WTC11 (cell line): ENCODE data around the gene RAB3B. TPM values are rescaled to one million over a fixed set of nuclear protein-coding genes. Genes with fewer than 3 reads are reported as not detected.
A peak's percentile ranks its signal among the peaks of the same experiment; 100 is the strongest.
"Not testable (repeated sequence)": the region's sequence is repeated elsewhere in the genome, so short reads cannot be mapped to it uniquely, and the experiment has no call there.

ENCODE experiments used
- ATAC-seq: fragments of 200-7000 bp; cut with Tn5 transposase; 2 replicates; pipeline ENCODE4 v1.10.0; 2021; ENCODE audit warnings: mild to moderate bottlenecking, moderate library complexity
- CTCF ChIA-PET: fragments of 300-600 bp; sonication (Branson Sonifier 250); formaldehyde crosslinking; loops from one replicate; lab custom pipeline; 2021; ENCODE audit warnings: antibody characterized with exemption; lab: Charles Lee
- POLR2A ChIA-PET: fragments of 350-600 bp; sonication (Branson Sonifier 250); formaldehyde crosslinking; loops from one replicate; lab custom pipeline; 2021; ENCODE audit warnings: antibody characterized with exemption; lab: Charles Lee
- DNase-seq: peaks from one replicate; pipeline ENCODE4 v3.0.0; 2021; ENCODE audit warnings: low spot score
- H3K27ac Mint-ChIP-seq: 2 replicates; pipeline ENCODE4 v1.8.0; 2021; ENCODE audit warnings: mixed read lengths
- H3K27me3 Mint-ChIP-seq: 2 replicates; pipeline ENCODE4 v1.8.0; 2021; ENCODE audit warnings: low read depth, mild to moderate bottlenecking, moderate library complexity, mixed read lengths
- H3K36me3 Mint-ChIP-seq: 2 replicates; pipeline ENCODE4 v1.8.0; 2021; ENCODE audit warnings: mixed read lengths
- H3K4me1 Mint-ChIP-seq: 2 replicates; pipeline ENCODE4 v1.8.0; 2022; ENCODE audit warnings: mixed read lengths
- H3K4me3 Mint-ChIP-seq: 2 replicates; pipeline ENCODE4 v1.8.0; 2021; ENCODE audit warnings: mild to moderate bottlenecking, moderate library complexity, mixed read lengths
- H3K9me3 Mint-ChIP-seq: 2 replicates; pipeline ENCODE4 v1.8.0; 2021; ENCODE audit warnings: mixed read lengths
- CREB1 ChIP-seq: sonication (generic); formaldehyde crosslinking; IDR thresholded peaks from 2 replicates; pipeline ENCODE4 v1.8.0; 2023; ENCODE audit warnings: mild to moderate bottlenecking, missing genetic modification reagents
- ELF4 ChIP-seq: sonication (generic); formaldehyde crosslinking; IDR thresholded peaks from 2 replicates; pipeline ENCODE4 v1.8.1; 2022; ENCODE audit warnings: low read depth, mild to moderate bottlenecking, moderate library complexity, missing genetic modification reagents
- EMX1 ChIP-seq: fragments of 250-450 bp; sonication (Bioruptor Pico); IDR thresholded peaks from 2 replicates; pipeline ENCODE4 v1.8.0; 2021; ENCODE audit warnings: mild to moderate bottlenecking
- ESRRA ChIP-seq: sonication (generic); formaldehyde crosslinking; IDR thresholded peaks from 2 replicates; pipeline ENCODE4 v1.8.1; 2022; ENCODE audit warnings: mild to moderate bottlenecking, missing genetic modification reagents, borderline replicate concordance
- ETV6 ChIP-seq: sonication (generic); formaldehyde crosslinking; IDR thresholded peaks from 2 replicates; pipeline ENCODE4 v1.8.1; 2022; ENCODE audit warnings: mild to moderate bottlenecking, missing genetic modification reagents
- FOXK1 ChIP-seq: sonication (generic); formaldehyde crosslinking; IDR thresholded peaks from 2 replicates; pipeline ENCODE4 v1.8.0; 2022; ENCODE audit warnings: mild to moderate bottlenecking, moderate library complexity, missing genetic modification reagents
- FOXP1 ChIP-seq: sonication (generic); formaldehyde crosslinking; IDR thresholded peaks from 2 replicates; pipeline ENCODE4 v1.8.0; 2022; ENCODE audit warnings: missing genetic modification reagents, mild to moderate bottlenecking, moderate library complexity, borderline replicate concordance
- MXD4 ChIP-seq: fragments of 250-450 bp; sonication (Bioruptor Pico); IDR thresholded peaks from 2 replicates; pipeline ENCODE4 v1.8.0; 2021; ENCODE audit warnings: mild to moderate bottlenecking, moderate library complexity, borderline replicate concordance
- NFE2L1 ChIP-seq: sonication (generic); formaldehyde crosslinking; IDR thresholded peaks from 2 replicates; pipeline ENCODE4 v1.8.1; 2023; ENCODE audit warnings: missing genetic modification reagents
- NR1H2 ChIP-seq: sonication (generic); formaldehyde crosslinking; IDR thresholded peaks from 2 replicates; pipeline ENCODE4 v1.9.0; 2021; ENCODE audit warnings: mild to moderate bottlenecking, moderate library complexity, missing genetic modification reagents
- SMAD4 ChIP-seq: sonication (generic); formaldehyde crosslinking; IDR thresholded peaks from 2 replicates; pipeline ENCODE4 v1.8.0; 2022; ENCODE audit warnings: mild to moderate bottlenecking, missing genetic modification reagents
- TEAD1 ChIP-seq: sonication (generic); formaldehyde crosslinking; IDR thresholded peaks from 2 replicates; pipeline ENCODE4 v1.8.0; 2022; ENCODE audit warnings: mild to moderate bottlenecking, missing genetic modification reagents
- ZNF121 ChIP-seq: sonication (generic); formaldehyde crosslinking; IDR thresholded peaks from 2 replicates; pipeline ENCODE4 v1.8.0; 2023; ENCODE audit warnings: missing genetic modification reagents
- ZNF219 ChIP-seq: sonication (generic); formaldehyde crosslinking; IDR thresholded peaks from 2 replicates; pipeline ENCODE4 v1.8.0; 2023; ENCODE audit warnings: missing genetic modification reagents, mild to moderate bottlenecking, borderline replicate concordance
- ZNF416 ChIP-seq: fragments of 250-450 bp; sonication (Bioruptor Pico); IDR thresholded peaks from 2 replicates; pipeline ENCODE4 v1.9.0; 2021; ENCODE audit warnings: mild to moderate bottlenecking, inconsistent platforms
- ZNF671 ChIP-seq: fragments of 250-450 bp; sonication (Bioruptor Pico); IDR thresholded peaks from 2 replicates; pipeline ENCODE4 v1.8.0; 2021; ENCODE audit warnings: mild to moderate bottlenecking
- total RNA-seq: library from RNA; stranded (reverse); gene quantifications from 3 replicates; pipeline ENCODE4 v1.2.3, GENCODE V29; 2021
- TF ChIP-seq, protein P1 (sequence below): fragments of 250-450 bp; sonication (Bioruptor Pico); IDR thresholded peaks from 2 replicates; pipeline ENCODE4 v2.1.2; 2022; ENCODE audit warnings: mild to moderate bottlenecking, moderate library complexity
- TF ChIP-seq, protein P2 (sequence below): sonication (generic); formaldehyde crosslinking; IDR thresholded peaks from 2 replicates; pipeline ENCODE4 v1.8.1; 2023; ENCODE audit warnings: mild to moderate bottlenecking, missing genetic modification reagents, moderate library complexity
- TF ChIP-seq, protein P3 (sequence below): fragments of 250-450 bp; sonication (Bioruptor Pico); IDR thresholded peaks from 2 replicates; pipeline ENCODE4 v1.8.0; 2021; ENCODE audit warnings: mild to moderate bottlenecking
- TF ChIP-seq, protein P4 (sequence below): sonication (generic); formaldehyde crosslinking; IDR thresholded peaks from 2 replicates; pipeline ENCODE4 v1.8.1; 2023; ENCODE audit warnings: mild to moderate bottlenecking, missing genetic modification reagents
- TF ChIP-seq, protein P5 (sequence below): sonication (generic); formaldehyde crosslinking; IDR thresholded peaks from 2 replicates; pipeline ENCODE4 v1.8.0; 2022; ENCODE audit warnings: mild to moderate bottlenecking, missing genetic modification reagents

The RAB3B gene
- total RNA-seq, 1 experiment from 2014 or later = 36.9 TPM

DNA sequence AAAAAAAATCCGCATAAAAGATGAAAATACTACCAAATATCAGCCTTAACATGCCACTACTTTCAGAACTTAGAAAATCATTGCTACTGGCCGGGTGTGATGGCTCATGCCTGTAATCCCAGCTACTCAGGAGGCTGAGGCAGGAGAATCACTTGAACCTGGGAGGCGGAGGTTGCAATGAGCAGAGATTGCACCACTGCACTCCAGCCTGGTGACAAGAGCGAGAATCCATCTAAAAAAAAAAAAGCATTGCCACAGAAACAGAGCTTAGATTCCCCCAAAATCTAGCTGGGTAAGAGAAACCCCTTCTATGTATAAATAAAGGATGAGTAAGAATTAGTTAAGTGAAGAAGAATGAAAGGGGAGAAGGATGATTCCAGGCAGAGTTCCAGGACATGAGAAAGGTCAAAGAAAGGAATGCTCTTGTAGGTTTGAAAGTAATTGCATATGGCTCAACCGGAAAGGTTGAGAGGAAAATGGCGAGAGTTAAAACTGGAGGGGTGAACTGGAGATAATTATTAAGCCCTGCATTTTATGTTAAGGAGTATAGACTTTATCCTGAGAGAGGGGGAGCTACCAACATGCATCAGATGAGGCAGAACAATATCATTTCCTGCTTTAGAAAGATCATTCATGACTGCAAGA lies 92.3 kb downstream of the RAB3B start:
- H3K9me3 Mint-ChIP-seq = no peaks in the 10 kb centered on the region
- H3K27ac Mint-ChIP-seq = no peak overlapping the region
- ChIA-PET CTCF (interaction anchor here (0.8 to 2.7 kb wide), 5 partner anchors 9 to 104 kb away, joined by 3 to 26 read pairs (median 11); no protein-coding TSS in a partner anchor), POLR2A (no interaction called here)
- TF ChIP-seq, protein P1, sequence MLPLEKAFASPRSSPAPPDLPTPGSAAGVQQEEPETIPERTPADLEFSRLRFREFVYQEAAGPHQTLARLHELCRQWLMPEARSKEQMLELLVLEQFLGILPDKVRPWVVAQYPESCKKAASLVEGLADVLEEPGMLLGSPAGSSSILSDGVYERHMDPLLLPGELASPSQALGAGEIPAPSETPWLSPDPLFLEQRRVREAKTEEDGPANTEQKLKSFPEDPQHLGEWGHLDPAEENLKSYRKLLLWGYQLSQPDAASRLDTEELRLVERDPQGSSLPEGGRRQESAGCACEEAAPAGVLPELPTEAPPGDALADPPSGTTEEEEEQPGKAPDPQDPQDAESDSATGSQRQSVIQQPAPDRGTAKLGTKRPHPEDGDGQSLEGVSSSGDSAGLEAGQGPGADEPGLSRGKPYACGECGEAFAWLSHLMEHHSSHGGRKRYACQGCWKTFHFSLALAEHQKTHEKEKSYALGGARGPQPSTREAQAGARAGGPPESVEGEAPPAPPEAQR (CRISPR knock-in tag) = no peak
- TF ChIP-seq CREB1 (CRISPR knock-in tag) (no peak), ZNF671 (CRISPR knock-in tag) (no peak), FOXK1 (CRISPR knock-in tag) (no peak), ETV6 (CRISPR knock-in tag) (no peak), NFE2L1 (CRISPR knock-in tag) (no peak), ZNF219 (CRISPR knock-in tag) (no peak), ZNF416 (no peak)
- TF ChIP-seq, protein P2, sequence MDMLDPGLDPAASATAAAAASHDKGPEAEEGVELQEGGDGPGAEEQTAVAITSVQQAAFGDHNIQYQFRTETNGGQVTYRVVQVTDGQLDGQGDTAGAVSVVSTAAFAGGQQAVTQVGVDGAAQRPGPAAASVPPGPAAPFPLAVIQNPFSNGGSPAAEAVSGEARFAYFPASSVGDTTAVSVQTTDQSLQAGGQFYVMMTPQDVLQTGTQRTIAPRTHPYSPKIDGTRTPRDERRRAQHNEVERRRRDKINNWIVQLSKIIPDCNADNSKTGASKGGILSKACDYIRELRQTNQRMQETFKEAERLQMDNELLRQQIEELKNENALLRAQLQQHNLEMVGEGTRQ = no peak
- TF ChIP-seq, protein P3, sequence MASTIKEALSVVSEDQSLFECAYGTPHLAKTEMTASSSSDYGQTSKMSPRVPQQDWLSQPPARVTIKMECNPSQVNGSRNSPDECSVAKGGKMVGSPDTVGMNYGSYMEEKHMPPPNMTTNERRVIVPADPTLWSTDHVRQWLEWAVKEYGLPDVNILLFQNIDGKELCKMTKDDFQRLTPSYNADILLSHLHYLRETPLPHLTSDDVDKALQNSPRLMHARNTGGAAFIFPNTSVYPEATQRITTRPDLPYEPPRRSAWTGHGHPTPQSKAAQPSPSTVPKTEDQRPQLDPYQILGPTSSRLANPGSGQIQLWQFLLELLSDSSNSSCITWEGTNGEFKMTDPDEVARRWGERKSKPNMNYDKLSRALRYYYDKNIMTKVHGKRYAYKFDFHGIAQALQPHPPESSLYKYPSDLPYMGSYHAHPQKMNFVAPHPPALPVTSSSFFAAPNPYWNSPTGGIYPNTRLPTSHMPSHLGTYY (CRISPR knock-in tag) = no peak
- no peak overlapping the region for H3K4me3 Mint-ChIP-seq
- no peak for DNase-seq
- H3K4me1 Mint-ChIP-seq = peaks cover 4% of the 10 kb centered on the region
- H3K36me3 Mint-ChIP-seq = no peaks in the 10 kb centered on the region
- H3K27me3 Mint-ChIP-seq = peaks cover 3% of the 10 kb centered on the region
- ATAC-seq = no peak

DNA sequence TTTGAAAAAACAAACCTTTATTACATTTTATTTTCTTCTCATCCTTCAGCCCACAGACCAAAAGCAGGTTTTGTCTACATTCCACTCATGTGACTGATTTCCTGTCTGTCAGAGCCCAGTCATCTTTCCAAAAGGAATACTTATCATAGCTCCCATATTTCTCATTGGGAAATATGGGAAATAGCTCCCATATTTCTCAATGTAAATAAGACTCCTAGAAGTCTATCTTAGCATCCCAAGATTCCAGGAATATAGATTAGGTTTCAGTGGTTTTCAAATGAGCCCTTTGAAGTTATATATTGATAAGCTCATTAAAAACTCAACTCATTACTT lies 92.8 kb downstream of the RAB3B start:
- Mint-ChIP-seq H3K27ac (no peak overlapping the region), H3K4me1 (peaks cover 4% of the 10 kb centered on the region), H3K9me3 (no peaks in the 10 kb centered on the region), H3K36me3 (no peaks in the 10 kb centered on the region), H3K4me3 (no peak overlapping the region), H3K27me3 (peaks cover 4% of the 10 kb centered on the region)
- CTCF ChIA-PET = interaction anchor here (1.2 to 2.7 kb wide), 7 partner anchors 10 to 104 kb away, joined by 4 to 26 read pairs (median 8); no protein-coding TSS in a partner anchor
- no peak for TF ChIP-seq TEAD1
- no peak for ATAC-seq
- DNase-seq = no peak
- POLR2A ChIA-PET = no interaction called here

DNA sequence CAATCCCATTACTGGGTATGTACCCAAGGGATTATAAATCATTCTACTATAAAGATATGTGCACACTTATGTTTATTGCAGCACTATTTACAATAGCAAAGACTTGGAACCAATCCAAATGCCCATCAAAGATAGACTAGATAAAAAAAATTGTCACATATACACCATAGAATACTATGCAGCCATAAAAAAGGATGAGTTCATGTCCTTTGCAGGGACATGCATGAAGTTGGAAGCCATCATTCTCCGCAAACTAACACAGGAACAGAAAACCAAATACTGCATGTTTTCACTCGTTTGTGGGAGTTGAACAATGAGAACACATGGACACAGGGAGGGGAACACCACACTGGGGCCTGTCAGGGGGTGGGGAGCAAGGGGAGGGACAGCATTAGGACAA lies 95.8 kb downstream of the RAB3B start:
- ATAC-seq, POLR2A ChIA-PET, H3K9me3 Mint-ChIP-seq, DNase-seq, CTCF ChIA-PET, H3K27ac Mint-ChIP-seq, H3K36me3 Mint-ChIP-seq, H3K4me1 Mint-ChIP-seq, H3K4me3 Mint-ChIP-seq: not testable (repeated sequence)
- H3K27me3 Mint-ChIP-seq = peaks cover 14% of the 10 kb centered on the region

DNA sequence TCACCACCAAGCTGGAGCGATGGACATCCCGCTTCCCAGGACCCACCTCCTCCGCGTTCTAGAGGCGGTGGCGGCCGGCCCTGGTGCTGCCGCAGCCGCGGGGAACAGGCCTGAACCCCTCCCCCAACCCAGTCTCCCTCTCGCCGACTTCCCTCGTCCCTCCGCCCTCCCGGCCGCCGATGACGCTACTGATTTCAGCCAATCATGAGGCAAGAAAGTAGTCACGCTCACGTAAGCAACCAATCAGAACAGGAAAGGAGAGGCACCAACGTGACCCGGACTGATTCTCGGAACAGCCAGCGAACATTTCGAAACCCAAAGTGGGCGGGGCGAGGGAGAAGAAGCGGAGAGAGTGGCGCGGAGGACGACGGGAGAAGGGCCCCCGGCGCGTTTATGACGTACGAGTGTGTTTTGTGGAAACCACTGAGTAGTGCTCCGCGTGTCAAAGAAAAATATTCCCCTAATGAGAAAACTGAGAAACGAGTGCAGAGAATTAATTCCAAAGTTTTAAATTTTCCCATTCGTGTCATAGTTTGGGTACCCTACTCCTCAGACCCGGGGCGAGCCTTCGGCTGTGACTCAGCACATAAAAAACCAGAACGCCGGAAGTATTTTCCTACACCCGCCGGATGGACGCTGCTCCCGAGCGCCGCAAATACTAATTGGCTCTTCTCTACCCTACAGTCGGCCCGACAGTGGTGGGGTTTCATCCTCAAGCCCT lies 111.7 kb downstream of the RAB3B start, which contains the start of gene NRDC:
Gene NRDC (minus strand): TSS at position 112 of the 721 bp plus-strand sequence. CDS start 112 bp downstream, outside the sequence.
- ChIA-PET CTCF (interaction anchor here (0.6 to 0.8 kb wide), 2 partner anchors 18 to 110 kb away, joined by 3 to 4 read pairs; no protein-coding TSS in a partner anchor), POLR2A (interaction anchor here (0.8 to 1.0 kb wide), 2 partner anchors 176 to 177 kb away, joined by 4 to 5 read pairs; partner anchors contain the start of genes BTF3L4 and TXNDC12)
- Mint-ChIP-seq H3K36me3 (peaks cover 3% of the 10 kb centered on the region), H3K9me3 (no peaks in the 10 kb centered on the region), H3K27me3 (peaks cover 17% of the 10 kb centered on the region), H3K4me3 (no peak within 1 kb of the TSS), H3K27ac (no peak within 1 kb of the TSS), H3K4me1 (peaks cover 17% of the 10 kb centered on the region)
- ATAC-seq (peak; percentile 93), DNase-seq (peak; percentile 99)
- peak; percentile 95 for TF ChIP-seq NFE2L1 (CRISPR knock-in tag)
- TF ChIP-seq MXD4 (CRISPR knock-in tag) = no peak
- no peak for TF ChIP-seq ZNF219 (CRISPR knock-in tag)
- TF ChIP-seq ESRRA (CRISPR knock-in tag) = no peak
- no peak for TF ChIP-seq SMAD4 (CRISPR knock-in tag)
- TF ChIP-seq, protein P4, sequence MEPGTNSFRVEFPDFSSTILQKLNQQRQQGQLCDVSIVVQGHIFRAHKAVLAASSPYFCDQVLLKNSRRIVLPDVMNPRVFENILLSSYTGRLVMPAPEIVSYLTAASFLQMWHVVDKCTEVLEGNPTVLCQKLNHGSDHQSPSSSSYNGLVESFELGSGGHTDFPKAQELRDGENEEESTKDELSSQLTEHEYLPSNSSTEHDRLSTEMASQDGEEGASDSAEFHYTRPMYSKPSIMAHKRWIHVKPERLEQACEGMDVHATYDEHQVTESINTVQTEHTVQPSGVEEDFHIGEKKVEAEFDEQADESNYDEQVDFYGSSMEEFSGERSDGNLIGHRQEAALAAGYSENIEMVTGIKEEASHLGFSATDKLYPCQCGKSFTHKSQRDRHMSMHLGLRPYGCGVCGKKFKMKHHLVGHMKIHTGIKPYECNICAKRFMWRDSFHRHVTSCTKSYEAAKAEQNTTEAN (CRISPR knock-in tag) = no peak
- 0 out of 2 replicates have a peak, but pooled peaks have one; percentile 20 for TF ChIP-seq ETV6 (CRISPR knock-in tag)
- TF ChIP-seq, protein P2 = peak; percentile 94
- TF ChIP-seq EMX1 (CRISPR knock-in tag) = no peak
- TF ChIP-seq, protein P5, sequence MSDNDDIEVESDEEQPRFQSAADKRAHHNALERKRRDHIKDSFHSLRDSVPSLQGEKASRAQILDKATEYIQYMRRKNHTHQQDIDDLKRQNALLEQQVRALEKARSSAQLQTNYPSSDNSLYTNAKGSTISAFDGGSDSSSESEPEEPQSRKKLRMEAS (CRISPR knock-in tag) = peak; percentile 25; the same call in 1 of the 2 replicates
- TF ChIP-seq NR1H2 (CRISPR knock-in tag) = no peak
- TF ChIP-seq ELF4 = no peak
- peak; percentile 63; the same call in 1 of the 2 replicates for TF ChIP-seq FOXP1 (CRISPR knock-in tag)
- no peak for TF ChIP-seq ZNF121 (CRISPR knock-in tag)
